Thyroid gland (tissue), 4 donors: ENCODE results near the gene SUPV3L1.

ENCODE experiments used
- CTCF ChIP-seq, 6 experiments: fragments of 200-600 bp in 3 of 6; fragments of 450-650 bp in 3 of 6; sonication (generic) in 3 of 6; IDR thresholded peaks; one replicate each; pipeline ENCODE4 v1.5.1; 2016 to 2019; ENCODE audit warnings: antibody characterized with exemption in 6 of 6, mild to moderate bottlenecking in 2 of 6, inconsistent platforms in 1 of 6, moderate library complexity in 1 of 6
- POLR2A ChIP-seq, 2 donors: fragments of 450-650 bp; IDR thresholded peaks; one replicate each; pipeline ENCODE4 v1.6.1; 2017; ENCODE audit warnings: antibody characterized with exemption in 2 of 2, mild to moderate bottlenecking in 2 of 2, moderate library complexity in 1 of 2

GRCh38 chr10:69224862-69225657 is 45.0 kb downstream of the SUPV3L1 start:
- TF ChIP-seq POLR2A (IDR thresholded peaks at IDR 0.05) (no peak), CTCF (IDR thresholded peaks at IDR 0.05) (no peak)
